Activated T-cell treated with anti-CD3 and anti-CD28 coated beads for 1 hour (primary cell): Measurements from ENCODE around the gene PRPF18.

Experiments
- DNase-seq: peaks from one replicate; pipeline ENCODE4 v3.0.0-alpha.2; 2020; ENCODE audit warnings: low read depth

The PRPF18 gene

DNA sequence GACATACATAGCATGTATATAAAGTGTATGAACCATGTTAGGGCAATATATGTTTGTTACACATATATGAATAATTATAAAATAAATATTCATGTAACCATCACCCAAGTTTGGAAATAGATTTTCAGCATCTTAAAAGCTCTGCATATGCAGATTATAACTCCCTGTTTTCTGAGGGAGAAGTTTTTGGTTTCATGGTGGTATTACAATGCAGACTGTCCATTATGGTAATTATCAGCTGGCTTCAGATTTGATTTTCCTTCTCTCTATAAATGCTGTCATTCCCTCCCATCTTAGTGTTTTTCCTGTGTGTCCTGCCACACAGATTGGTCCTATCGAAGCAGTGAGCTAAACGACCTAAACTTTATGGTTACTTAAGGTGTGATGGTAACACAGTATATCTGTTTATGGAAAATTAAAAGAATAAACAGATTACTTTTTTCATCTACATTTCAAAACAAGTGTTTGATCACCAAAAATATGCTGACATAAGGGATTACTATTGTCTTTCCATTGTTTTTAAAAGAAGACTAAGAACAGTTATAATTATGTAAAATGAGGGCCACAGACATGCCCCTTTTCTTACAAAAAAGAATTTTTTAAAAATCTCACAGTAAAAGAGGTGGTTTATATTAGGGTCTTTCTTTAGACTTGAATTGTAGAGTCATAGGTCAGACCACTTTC, 17.7 kb downstream of the PRPF18 start:
- no peak for DNase-seq

DNA sequence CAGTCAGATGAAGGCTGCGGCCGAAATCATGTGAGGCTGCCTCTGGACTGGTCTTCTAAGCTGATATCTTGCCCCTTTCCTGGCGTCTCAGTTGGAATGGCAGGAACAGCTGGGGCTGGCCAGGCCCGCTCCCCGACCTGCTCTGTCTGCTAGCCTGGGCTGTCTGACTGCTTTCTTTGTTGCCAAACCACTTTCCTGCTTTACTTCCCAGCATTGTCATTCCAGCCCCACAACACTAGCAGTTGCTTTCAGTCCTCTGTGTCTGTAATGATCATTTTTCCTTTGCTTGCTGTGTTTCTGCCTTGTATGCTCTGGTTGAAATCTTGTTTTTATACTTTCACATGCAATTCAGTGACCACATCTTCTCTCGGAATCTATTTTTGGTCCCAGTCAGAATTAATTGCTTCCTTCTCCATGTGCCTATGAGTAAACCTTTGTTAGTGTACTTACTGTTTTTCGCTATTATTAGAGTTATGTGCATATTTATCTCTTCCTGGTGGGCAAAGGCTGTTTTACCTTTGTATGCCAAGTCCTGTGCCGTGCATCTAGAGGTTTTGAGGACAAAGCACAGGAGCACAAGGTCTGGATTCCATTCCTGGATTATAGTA, 21.6 kb downstream of the PRPF18 start:
- DNase-seq: no peak

DNA sequence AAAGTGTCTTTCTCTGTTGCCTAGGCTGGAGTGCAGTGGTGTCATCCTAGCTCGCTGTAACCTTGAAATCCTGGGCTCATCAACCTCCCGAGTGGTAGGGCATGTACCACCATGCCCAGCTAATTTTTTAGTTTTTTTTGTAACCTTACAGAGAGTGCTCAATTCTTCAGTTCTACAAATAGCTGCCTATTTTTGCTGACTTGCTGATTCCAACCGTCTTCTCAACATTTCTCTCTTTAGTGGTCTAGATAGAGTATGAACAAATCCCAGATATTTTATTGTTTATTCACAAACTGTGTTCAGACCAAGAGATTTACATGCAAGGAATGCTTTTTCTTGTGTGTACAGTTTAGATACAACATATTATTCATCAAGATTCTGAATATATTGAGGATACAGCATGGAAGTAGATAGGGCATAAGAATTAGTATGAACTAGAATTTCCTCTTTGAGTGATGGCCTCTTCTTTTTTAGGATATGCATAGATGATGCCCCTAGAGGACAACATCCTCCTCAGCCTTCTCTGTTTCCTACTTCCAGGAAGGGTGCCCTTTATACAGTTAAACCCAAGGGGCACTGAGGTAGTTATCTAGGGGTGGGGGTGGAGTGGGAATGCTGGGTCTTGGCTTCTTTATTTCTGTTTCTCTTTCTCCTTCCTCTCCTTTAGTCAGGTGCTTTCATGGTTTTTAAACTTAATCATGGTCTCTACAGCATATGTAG, 26.0 kb downstream of the PRPF18 start:
- no peak for DNase-seq

DNA sequence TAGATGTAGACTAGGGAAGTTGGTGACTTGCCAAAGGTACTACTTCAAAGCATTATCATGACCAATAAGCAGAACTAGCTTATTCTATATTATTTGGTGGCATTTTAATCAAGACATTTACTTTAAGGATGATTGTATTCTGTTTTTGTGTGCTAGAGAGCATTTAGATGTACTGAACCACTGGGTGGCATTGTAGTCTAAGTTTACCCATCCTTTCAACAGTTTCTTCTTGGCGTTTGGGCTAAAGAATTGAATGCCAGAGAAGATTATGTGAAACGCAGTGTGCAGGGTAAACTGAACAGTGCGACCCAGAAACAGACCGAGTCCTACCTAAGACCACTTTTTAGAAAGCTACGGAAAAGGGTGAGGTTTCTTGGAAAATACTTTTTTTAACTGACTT, 26.8 kb downstream of the PRPF18 start:
- no peak for DNase-seq

DNA sequence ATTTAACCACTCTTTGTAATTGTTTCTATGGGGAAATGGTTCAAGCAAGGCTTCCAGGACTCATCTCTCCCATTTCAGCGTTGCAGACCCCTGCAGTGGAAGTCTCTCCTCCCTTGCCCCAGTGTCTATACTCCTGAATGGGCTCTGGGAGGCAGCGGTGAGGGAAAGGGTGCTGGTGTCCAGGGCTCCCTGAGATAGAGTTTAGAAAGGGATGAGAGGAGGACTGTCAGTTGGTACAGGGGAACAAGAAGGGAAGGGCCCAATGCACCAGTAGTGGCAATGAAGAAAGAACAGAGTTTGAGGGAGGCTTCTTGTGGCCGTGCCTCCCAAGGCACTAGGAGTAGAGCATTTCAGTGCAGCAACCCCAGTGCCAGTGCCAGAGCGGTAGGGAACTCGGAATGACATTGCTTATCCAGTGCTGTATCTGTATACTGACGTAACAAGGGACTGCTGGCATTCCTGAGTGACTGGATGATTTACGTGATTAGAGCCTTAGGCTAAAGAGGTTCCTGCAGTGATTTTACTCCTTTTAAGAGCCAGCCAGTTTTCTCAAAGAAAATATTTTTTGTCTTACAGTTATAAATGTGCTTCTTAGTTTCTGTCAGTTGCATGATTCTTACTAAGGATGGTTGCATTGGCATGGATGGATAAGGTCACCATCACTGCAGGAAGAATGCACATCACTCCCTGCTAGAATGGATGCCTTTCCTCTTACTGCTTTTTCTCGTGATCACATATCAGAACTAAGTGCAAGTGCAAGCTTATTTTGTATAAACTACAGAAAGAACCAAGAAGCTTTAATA, 28.0 kb downstream of the PRPF18 start:
- DNase-seq: no peak

DNA sequence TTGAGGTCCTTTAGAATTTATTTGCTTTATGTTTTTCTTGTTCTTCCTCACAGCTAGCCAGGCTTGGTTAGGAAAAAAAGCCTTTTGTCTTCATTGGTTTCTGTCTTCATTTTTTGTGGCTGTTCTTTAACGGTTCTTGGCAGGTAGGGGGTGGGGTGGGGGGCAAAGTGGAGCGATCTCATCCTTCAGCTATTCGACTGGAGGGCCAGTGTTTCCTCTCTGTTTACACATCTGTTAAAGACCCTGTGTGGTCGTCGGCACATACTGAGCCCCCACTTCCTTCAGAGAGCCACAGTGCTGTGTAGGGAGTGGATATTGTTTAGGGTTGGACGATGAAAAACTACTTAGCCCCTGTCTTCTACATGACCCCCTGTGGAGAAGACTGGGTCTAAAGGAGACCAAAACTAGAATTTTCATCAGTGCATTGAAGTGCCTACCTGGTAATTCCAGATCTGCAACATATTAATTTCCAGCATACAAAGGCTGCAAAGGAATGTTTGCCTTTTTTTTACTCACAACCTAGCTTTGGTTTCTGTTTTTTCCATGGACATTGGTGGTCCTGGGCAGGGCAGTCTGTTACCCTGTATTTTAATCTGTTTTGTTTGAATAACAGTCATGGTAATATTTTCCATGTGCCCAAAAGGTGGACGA, 29.0 kb downstream of the PRPF18 start:
- DNase-seq: no peak

DNA sequence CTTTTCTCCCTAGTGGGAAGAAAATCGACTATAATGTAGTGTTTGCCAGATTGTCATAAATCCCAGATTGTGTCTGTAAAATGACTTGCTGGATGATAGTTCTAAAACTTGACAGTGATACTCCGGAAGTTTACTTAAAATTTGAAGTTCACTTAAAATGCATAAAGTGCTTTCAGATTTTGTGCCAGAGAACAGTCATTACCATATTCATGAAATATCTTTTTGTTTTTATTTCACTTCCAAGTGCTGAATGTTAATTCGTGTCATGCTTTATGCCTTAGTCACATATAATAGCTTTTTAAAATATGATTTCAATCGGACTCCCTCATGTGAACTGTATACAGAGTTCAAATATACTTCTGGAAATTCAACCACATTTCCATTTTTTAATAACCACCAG, 30.4 kb downstream of the PRPF18 start:
- no peak for DNase-seq

DNA sequence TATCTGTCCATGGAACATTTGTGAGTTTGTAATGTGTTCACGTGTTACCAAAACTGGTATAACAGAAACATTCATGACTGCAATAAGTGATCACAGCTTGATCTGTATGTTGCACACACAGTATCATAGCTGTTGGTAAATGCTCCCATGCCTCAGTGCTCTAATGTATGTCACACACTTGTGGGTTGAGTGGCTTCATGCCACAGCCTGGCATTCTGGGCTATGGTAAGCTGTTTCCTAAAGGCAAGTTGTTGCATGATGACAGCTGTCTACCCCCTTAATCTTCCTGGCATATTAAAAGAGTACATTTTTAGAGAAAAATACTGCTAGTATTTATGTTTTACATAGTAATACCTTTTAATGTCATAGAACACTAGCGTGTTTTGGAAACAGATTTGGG, 35.2 kb downstream of the PRPF18 start:
- DNase-seq: no peak

DNA sequence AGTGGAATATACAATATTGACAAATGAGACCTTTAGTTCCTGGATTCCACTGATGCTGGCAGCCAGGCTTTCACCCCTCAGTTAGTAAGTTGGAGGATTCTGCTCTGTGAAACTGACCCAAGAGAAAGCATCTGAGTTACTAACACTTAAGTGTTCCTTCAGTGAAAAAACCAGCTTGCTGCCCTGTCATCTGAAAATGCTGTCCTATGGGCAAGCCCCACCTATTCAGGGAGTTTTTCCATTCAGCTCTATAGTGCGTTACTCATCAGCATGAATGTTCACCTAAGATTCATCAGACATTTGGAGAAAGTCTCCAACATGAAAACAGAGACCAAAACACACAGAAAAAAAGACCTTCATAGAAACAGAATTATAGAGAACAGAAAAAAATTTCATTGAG, 37.9 kb downstream of the PRPF18 start:
- no peak for DNase-seq

DNA sequence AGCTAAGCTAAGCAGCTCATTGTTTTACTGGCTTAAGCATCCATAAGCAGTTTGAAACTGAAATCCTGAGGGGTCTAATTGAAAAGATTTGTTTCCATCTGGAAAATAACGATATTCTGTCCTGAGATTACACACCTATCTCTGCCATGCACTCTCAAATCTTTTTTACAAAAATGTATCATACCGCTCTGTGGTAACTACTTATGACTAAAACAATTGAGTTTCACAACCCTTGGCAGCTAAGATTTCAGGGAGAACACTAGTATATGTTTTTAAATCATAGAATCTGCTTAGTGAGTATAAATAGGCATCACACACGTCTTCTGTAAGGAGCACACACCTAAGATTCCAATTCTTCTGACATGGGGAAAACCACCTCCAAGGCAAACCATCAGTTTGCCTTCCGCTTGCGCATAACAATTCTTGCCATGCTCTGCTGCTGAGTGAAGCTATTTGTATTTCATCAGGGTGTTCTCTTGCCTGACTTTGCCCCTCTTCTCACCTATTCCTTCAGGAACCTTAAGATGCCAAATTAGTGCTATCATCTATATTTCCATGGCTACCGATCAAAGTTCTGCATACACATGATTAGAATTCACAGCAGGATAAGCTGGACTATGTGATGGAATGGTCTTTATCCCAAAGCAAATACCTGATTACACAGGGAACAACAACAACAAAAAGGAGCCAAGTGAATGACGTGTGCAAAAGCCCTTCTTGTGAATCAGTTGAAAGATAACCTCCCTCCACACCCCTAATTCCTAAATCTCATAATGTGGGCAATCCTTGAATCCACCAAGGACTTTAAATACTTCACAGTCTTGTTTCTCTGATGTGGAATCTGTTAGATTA, 40.9 kb downstream of the PRPF18 start:
- no peak for DNase-seq

DNA sequence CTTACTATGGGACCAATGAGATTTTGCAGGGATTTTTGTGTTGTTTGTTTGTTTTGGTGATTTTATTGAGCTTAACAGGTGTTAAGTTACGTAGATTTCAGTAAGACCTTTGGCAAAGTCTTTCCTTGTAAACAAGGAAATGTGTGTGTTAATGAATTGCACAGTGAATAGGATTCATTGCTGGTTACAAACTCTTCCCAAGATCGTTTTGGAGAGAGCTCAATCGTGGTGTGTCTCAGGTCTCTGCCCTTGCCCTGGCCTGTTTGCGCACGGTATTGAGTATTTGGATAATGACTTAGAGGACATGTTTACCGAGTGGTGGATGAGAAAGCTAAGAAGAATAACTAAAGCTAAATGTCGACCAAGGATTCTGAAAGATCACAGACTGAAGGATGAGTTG, 41.9 kb downstream of the PRPF18 start:
- DNase-seq: no peak

DNA sequence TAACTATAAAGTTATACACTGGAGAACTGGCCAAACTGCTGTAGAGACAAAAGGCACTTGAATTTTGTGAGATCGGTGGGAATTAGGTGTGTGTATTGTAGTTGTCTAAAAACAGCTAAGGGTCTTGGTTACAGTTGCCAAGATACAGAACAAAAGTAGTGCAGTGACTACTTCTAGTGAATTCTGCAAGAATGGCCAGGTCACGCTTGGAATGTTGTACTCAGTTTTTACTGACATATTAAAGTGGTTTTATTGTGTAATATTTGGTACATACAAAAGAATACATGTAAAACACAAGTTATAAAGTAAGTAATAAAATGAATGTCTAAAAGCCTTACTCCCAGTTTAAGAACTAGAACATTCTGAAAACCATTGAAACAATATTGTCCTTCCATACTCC, 42.4 kb downstream of the PRPF18 start:
- DNase-seq: no peak

DNA sequence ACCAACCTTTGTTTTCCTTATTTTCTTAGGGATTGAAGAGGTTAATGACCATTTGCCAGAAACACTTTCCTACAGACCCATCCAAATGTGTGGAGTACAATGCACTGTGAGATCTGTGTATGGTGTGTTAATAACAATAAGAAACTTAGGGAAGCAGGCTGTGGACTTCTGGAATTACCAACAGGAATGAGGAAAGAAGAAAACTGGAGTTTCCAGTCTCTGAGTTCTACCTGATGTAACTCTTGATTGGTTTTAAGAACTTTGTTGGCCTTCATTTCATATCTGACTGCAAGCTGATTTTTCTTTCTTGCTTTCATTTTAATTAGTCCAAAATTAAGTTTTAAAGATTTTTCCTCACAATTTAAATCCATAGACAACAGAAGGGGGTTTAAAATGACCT, 43.5 kb downstream of the PRPF18 start:
- DNase-seq: no peak

DNA sequence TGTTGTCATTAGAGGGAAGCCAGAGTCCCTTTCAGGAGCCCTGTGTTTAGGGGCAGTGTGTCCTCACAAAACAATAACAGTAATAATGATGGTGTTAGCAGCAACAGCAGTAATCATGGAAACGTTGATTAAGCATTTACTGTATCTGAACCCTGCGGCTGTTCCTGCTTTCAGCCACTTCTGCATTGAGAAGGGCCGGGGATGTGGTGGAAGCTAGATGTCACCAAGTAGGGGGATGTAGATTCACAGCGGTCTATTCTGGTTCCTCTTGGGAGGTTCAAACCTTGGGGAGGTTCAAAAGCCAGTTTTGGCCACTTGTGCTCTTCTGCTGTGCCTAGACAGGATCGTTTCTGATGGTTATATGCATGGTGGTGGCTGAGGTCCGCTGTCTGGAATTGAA, 44.8 kb downstream of the PRPF18 start:
- DNase-seq: no peak

DNA sequence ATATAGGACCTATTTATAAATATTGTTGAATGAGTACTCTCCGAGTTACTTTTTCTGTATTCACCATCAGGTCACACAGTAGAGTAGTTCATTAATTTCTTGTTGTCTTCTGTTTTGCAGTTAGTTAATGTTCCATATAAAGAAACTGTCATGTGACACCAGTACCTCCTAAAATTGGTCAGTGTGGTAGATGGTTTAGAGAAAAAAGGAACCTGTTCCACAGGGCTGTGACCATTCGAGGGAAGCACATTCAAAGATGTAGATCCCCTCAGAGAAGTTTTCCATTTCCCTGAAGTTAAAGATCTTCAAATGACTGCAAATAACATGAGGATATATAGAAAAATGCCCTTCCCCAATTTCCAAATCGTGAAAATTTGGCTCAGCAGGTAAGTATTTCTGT, 45.7 kb downstream of the PRPF18 start:
- no peak for DNase-seq

DNA sequence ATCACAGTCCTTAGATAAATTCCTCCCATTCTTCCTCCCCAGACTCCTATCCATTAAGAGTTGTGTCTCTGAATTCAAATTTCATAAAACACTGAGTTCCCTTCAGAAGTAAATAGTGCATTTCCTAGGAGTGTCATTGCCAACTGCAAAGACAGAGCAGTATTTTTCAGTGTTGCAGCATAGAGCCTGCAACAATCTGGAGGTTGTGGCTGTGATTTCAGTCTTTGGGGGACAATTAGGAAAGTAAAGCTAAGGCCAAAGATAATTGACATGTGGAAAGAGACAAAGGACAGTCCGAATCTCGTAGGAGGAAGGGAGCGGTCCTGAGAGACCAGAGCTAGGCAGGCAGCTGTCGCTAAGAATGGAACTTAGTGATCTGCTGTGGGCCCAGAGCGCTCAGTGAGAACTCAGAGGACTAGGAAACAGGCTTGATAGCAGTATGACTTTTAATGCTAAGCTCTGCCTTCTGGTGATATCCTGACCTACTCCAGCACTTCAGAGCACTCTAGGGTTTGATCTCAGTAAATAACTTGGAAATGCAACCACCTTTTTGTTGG, 46.2 kb downstream of the PRPF18 start:
- no peak for DNase-seq

DNA sequence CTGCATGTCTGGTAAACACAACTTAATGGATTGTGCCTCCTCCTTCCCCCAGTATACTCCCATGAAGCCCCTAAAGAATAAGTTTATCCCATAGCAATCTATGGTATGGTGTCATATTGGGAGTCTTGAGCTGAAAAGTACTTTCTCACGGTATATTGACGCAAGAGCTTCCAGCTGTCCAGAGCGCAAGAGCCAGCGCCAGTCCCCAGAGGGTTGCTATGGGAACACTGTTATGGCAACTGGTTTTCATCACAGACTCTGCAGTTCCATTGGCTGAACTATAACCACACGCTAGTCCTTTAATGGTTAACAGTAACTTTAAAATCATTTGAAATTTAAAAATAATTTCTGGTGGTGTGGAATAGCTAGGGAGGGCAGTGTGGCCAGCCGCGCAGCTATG, 46.9 kb downstream of the PRPF18 start:
- DNase-seq: no peak

DNA sequence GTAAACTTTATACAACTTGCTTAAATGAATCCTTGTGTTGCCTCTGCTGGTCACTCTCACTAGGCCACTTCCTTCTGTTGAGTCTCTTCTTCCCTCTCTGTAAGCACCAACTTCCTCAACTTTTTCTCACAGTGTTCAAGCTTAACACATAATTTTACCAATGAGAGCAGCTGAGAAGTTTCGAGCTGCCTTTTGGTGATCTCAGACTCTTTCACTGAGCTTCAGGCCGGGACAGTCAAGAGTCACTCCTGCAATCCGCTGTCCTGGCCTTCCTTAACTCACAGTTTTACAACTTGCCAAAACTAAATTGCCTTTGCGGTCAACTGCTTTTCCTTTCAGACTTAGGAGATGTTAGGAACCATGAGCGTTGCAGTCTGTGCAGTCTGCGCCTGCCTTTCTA, 47.4 kb downstream of the PRPF18 start:
- no peak for DNase-seq

DNA sequence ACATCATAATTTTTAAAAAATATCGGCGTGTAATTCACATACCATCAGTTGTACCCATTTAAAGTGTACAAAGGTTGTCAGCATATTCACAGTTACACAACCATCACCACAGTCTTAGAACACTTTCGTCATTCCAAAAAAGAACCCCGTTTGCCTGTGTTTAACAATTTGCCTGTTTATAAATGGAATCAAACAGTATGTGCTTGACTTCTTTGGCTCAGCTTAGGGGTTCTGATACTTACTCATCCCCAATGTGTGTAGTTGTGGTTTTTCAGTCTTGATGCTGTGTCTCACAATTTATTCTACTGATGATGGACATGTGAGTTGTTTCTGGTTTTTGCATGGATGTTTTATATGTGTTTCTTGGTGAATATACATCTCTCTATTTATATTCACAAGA, 50.0 kb downstream of the PRPF18 start:
- DNase-seq: no peak

DNA sequence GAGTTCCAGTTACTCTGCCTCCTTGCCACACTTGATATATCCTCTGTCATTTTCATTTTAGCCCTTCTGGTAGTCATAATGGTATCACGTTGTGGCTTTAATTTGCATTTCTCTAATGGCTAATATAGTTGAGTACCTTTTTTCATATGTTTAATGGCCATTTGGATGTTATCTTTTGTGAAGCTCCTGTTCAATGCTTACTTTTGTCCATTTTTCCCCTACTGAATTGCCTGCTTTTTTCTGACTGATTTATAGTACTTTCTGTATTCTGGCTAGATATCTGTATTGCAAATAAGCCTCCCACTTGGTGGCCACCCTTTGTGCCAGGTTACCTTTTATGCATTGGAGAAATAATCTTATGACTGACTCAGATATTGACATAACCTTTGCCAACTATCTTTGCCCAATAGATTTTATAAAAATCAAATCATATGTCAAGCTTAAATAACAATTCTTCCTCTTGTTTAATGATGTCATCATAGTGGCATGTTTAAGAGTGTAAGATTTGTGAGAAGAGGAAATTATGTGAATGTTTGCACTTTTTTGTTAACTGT, 50.6 kb downstream of the PRPF18 start:
- DNase-seq: no peak

DNA sequence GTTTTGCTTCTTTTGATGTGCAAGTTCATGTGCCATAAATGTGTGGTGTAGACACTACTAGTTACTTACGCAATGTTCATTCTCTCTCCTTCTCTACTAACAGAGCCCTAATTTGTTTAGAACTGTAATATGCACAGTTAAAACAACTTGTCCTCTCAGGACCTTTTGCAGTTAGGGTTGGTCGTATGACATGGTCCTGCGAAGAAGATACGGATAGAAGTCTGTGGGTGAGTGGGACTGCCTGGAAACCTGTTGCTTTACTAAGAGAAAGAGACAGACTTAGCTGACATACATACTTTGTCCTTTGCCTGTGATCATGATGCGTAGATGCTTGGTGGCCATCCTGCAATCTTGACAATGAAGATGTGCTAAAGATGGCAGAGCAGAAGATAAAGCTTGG, 51.1 kb downstream of the PRPF18 start:
- no peak for DNase-seq
